GM12878 (cell line): Measurements from ENCODE around the gene MIS12. TPM values are rescaled to one million over a fixed set of nuclear protein-coding genes. Genes with fewer than 3 reads are reported as not detected.
A peak's percentile ranks its signal among the peaks of the same experiment; 100 is the strongest.

ENCODE experiments used
- ATAC-seq: fragments of 200-7000 bp; cut with Tn5 transposase; 3 replicates; pipeline ENCODE4 v1.9.1; 2020; ENCODE audit warnings: mild to moderate bottlenecking, moderate library complexity
- BruUV-seq: library from RNA; stranded (reverse); fragments of 400-500 nt; replicated peaks from 2 replicates; lab custom pipeline; 2021; lab: Mats Ljungman, UMichigan
- CTCF ChIA-PET: fragments of 300-600 bp; sonication (Branson Sonifier 250); formaldehyde crosslinking; extraction: SDS; loops from one replicate; lab custom pipeline; 2021; ENCODE audit warnings: inconsistent platforms; lab: Yijun Ruan, JAX
- POLR2A ChIA-PET: fragments of 350-600 bp; formaldehyde crosslinking; extraction: SDS; loops from one replicate; lab custom pipeline; 2021; ENCODE audit warnings: inconsistent platforms; lab: Charles Lee
- RAD21 ChIA-PET: fragments of 300-600 bp; sonication (Branson Sonifier 250); formaldehyde crosslinking; loops from one replicate; lab custom pipeline; 2023; ENCODE audit warnings: antibody characterized with exemption; ENCODE audit not compliant: unreplicated experiment; lab: Charles Lee
- SMC1A ChIA-PET: fragments of 300-600 bp; sonication (Branson Sonifier 250); formaldehyde crosslinking; loops from one replicate; lab custom pipeline; 2023; ENCODE audit not compliant: unreplicated experiment, uncharacterized antibody; lab: Charles Lee
- DNase-seq: peaks from one replicate; pipeline ENCODE4 v3.0.0-alpha.2; 2011; ENCODE audit warnings: low read depth, low spot score
- FAIRE-seq: peaks from 3 replicates; lab custom pipeline; 2011; peaks lifted over from hg19 to GRCh38; lab: Jason Lieb, UNC
- H2AFZ ChIP-seq: 2 replicates; pipeline ENCODE4 v1.6.0; 2011; ENCODE audit warnings: low read depth, low read length, control low read depth; ENCODE audit not compliant: control insufficient read depth
- H3K27ac ChIP-seq: 2 replicates; pipeline ENCODE4 v1.5.1; 2011; ENCODE audit warnings: control low read depth; ENCODE audit not compliant: control insufficient read depth, insufficient read depth
- H3K27me3 ChIP-seq, 2 experiments: replicated peaks in 1 of 2; 2 replicates each; pipeline versions ENCODE4 v1.6.0 to v1.6.1; 2011; ENCODE audit warnings: low read length in 1 of 2; ENCODE audit not compliant: control insufficient read depth in 2 of 2, insufficient read depth in 2 of 2
- H3K36me3 ChIP-seq, 2 experiments: 2 replicates each; pipeline ENCODE4 v1.5.1; 2011; ENCODE audit warnings: low read length in 1 of 2; ENCODE audit not compliant: control insufficient read depth in 2 of 2, insufficient read depth in 2 of 2
- H3K4me1 ChIP-seq: 2 replicates; pipeline ENCODE4 v1.6.1; 2011; ENCODE audit warnings: mild to moderate bottlenecking, low read length, moderate library complexity, mixed read lengths; ENCODE audit not compliant: control insufficient read depth, insufficient read depth
- H3K4me2 ChIP-seq: 2 replicates; pipeline ENCODE4 v1.6.0; 2011; ENCODE audit warnings: control low read depth; ENCODE audit not compliant: control insufficient read depth, insufficient read depth
- H3K4me3 ChIP-seq: fragments of 200-600 bp; sonication (generic); 2 replicates; pipeline ENCODE4 v1.5.1; 2016
- H3K79me2 ChIP-seq: 2 replicates; pipeline ENCODE4 v1.6.0; 2011; ENCODE audit warnings: low read length; ENCODE audit not compliant: control insufficient read depth, insufficient read depth
- H3K9ac ChIP-seq: 2 replicates; pipeline ENCODE4 v1.8.0; 2011; ENCODE audit warnings: low read length, control low read depth, mixed read lengths; ENCODE audit not compliant: control insufficient read depth, insufficient read depth
- H3K9me3 ChIP-seq: replicated peaks from 3 replicates; pipeline ENCODE4 v1.5.1; 2011; ENCODE audit warnings: mild to moderate bottlenecking, low read length; ENCODE audit not compliant: control insufficient read depth, insufficient read depth
- H4K20me1 ChIP-seq: 2 replicates; pipeline ENCODE4 v1.6.0; 2011; ENCODE audit not compliant: control insufficient read depth, insufficient read depth
- BCL11A ChIP-seq: IDR thresholded peaks from 2 replicates; pipeline ENCODE4 v1.6.1; 2011; ENCODE audit warnings: low read depth, low read length
- GATAD2B ChIP-seq: fragments of 450-650 bp; conservative IDR thresholded peaks from 2 replicates; pipeline ENCODE4 v1.6.1; 2017; ENCODE audit warnings: low read depth, mild to moderate bottlenecking, moderate library complexity
- TCF12 ChIP-seq: IDR thresholded peaks from 2 replicates; pipeline ENCODE4 v1.6.1; 2011; ENCODE audit warnings: low read depth, mild to moderate bottlenecking, low read length
- WGBS: methylation state at CpG from one replicate; pipeline ENCODE4 v1.1.6; 2016; ENCODE audit warnings: low lambda C conversion rate; ENCODE audit not compliant: insufficient replicate concordance, insufficient coverage; ENCODE audit errors: missing lambda C conversion rate; 5-methylcytosine and 5-hydroxymethylcytosine counted together
- in situ Hi-C: fragments of 300-500 bp; cut with MboI; formaldehyde crosslinking; loops from 9 replicates; pipeline ENCODE4 v1.14.3; 2018; ENCODE audit warnings: mixed read lengths
- intact Hi-C: fragments of 100-400 bp; cut with micrococcal nuclease; formaldehyde crosslinking; loops from one replicate; pipeline ENCODE4 v1.14.2; 2022; ENCODE audit not compliant: unreplicated experiment
- polyA plus RNA-seq, 11 experiments: library from polyadenylated mRNA; depleted of rRNA in 4 of 11; unstranded in 6 of 11; stranded (reverse) in 5 of 11; fragments of >200 nt; fragmentation: Nextera tagmentation in 4 of 11; fragmentation: Illumina TruSeq in 1 of 11; extraction: Ambion mirVana in 4 of 11; extraction: Trizol in 1 of 11; gene quantifications; 1 replicate in 1 of 11; 2 replicates in 10 of 11; pipeline versions ENCODE4 v1.2.1 to v1.2.3, GENCODE V29; 2011 to 2016; ENCODE audit warnings: inconsistent platforms in 2 of 11, missing spikeins in 2 of 11, low read depth in 1 of 11
- total RNA-seq, 4 experiments: library from RNA; depleted of rRNA in 3 of 4; stranded (reverse); fragments of >200 nt in 3 of 4; fragmentation: Illumina TruSeq in 1 of 4; extraction: Trizol in 1 of 4; gene quantifications; 2 replicates each; pipeline versions ENCODE4 v1.2.1 to v1.2.3, GENCODE V29; 2013 to 2021
- TF ChIP-seq, protein P1 (sequence below): IDR thresholded peaks from 2 replicates; pipeline ENCODE4 v1.6.1; 2011; ENCODE audit warnings: mild to moderate bottlenecking, low read depth, low read length, moderate library complexity; ENCODE audit not compliant: insufficient replicate concordance
- TF ChIP-seq, protein P2 (sequence below): fragments of 450-650 bp; IDR thresholded peaks from 2 replicates; pipeline ENCODE4 v1.6.1; 2017; ENCODE audit warnings: mild to moderate bottlenecking, moderate library complexity
- TF ChIP-seq, protein P3 (sequence below): fragments of 450-650 bp; IDR thresholded peaks from 2 replicates; pipeline ENCODE4 v1.6.1; 2016; ENCODE audit warnings: mild to moderate bottlenecking, moderate library complexity, borderline replicate concordance
- TF ChIP-seq, protein P4 (sequence below): fragments of 450-650 bp; IDR thresholded peaks from 2 replicates; pipeline ENCODE4 v1.6.1; 2016; ENCODE audit warnings: mild to moderate bottlenecking

Gene MIS12
- total and polyA plus RNA-seq, 10 of the 15 experiments (the other 5 are each of a cell fraction or from before 2014, with no cell fraction given): 19.8 to 34.2 (median 25.0) TPM

DNA sequence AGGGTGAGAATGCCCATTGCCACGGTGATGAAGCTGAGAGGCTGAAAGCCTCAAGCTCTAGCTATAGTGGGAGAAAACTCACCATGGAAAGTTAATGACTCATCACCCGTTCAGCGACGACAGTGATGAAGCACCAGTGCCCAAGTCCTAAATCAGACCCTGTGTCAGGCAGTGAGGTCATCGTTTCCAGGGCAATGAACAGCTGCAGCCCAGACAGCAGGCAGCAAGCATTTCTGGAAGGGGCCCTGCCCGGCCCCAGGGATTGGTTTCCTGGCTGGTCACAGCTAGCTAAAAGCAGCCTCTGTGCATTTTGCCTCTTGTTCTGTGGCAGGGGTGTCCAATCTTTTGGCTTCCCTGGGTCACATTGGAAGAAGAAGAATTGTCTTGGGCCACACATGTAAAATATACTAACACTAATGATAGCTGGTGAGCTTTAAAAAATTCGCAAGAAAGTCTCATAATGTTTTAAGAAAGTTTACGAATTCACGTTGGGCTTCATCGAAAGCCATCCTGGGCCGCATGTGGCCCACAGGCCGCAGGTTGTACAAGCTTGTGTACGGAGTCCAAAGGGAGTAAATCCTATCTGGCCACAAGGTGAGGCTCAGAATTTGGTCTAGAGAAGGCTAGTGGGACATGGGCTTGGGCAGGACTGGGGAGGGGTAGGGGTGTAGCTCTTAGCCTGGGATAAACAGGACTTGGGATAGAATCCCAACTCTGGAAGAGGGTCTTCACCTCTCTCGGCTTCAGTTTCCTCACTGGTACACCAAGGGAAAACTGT is 40.6 kb downstream of the MIS12 start:
- no peak for DNase-seq
- WGBS: 76% methylated on average over 14 of the region's 14 CpGs
- Histone ChIP-seq H3K79me2 (no peaks in the 10 kb centered on the region), H3K4me3 (no peak overlapping the region), H3K36me3 (peaks cover 0 to 10% of the 10 kb centered on the region in 2 experiments; a peak in 2 of 4 replicates), H3K4me2 (no peak overlapping the region), H4K20me1 (no peaks in the 10 kb centered on the region), H3K9me3 (no peaks in the 10 kb centered on the region), H3K4me1 (no peaks in the 10 kb centered on the region), H3K27me3 (no peaks in the 10 kb centered on the region)
- intact Hi-C loops: no loop called here
- in situ Hi-C loops: no loop called here
- SMC1A ChIA-PET: no interaction called here
- POLR2A ChIA-PET: no interaction called here
- TF ChIP-seq, protein P1, sequence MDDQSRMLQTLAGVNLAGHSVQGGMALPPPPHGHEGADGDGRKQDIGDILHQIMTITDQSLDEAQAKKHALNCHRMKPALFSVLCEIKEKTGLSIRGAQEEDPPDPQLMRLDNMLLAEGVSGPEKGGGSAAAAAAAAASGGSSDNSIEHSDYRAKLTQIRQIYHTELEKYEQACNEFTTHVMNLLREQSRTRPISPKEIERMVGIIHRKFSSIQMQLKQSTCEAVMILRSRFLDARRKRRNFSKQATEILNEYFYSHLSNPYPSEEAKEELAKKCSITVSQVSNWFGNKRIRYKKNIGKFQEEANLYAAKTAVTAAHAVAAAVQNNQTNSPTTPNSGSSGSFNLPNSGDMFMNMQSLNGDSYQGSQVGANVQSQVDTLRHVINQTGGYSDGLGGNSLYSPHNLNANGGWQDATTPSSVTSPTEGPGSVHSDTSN: peak; percentile 17
- TF ChIP-seq, protein P2, sequence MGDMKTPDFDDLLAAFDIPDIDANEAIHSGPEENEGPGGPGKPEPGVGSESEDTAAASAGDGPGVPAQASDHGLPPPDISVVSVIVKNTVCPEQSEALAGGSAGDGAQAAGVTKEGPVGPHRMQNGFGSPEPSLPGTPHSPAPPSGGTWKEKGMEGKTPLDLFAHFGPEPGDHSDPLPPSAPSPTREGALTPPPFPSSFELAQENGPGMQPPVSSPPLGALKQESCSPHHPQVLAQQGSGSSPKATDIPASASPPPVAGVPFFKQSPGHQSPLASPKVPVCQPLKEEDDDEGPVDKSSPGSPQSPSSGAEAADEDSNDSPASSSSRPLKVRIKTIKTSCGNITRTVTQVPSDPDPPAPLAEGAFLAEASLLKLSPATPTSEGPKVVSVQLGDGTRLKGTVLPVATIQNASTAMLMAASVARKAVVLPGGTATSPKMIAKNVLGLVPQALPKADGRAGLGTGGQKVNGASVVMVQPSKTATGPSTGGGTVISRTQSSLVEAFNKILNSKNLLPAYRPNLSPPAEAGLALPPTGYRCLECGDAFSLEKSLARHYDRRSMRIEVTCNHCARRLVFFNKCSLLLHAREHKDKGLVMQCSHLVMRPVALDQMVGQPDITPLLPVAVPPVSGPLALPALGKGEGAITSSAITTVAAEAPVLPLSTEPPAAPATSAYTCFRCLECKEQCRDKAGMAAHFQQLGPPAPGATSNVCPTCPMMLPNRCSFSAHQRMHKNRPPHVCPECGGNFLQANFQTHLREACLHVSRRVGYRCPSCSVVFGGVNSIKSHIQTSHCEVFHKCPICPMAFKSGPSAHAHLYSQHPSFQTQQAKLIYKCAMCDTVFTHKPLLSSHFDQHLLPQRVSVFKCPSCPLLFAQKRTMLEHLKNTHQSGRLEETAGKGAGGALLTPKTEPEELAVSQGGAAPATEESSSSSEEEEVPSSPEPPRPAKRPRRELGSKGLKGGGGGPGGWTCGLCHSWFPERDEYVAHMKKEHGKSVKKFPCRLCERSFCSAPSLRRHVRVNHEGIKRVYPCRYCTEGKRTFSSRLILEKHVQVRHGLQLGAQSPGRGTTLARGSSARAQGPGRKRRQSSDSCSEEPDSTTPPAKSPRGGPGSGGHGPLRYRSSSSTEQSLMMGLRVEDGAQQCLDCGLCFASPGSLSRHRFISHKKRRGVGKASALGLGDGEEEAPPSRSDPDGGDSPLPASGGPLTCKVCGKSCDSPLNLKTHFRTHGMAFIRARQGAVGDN: no peak
- TF ChIP-seq TCF12 (0 out of 2 replicates have a peak, but pooled peaks have one; percentile 14), GATAD2B (no peak), BCL11A (no peak)
- TF ChIP-seq, protein P3, sequence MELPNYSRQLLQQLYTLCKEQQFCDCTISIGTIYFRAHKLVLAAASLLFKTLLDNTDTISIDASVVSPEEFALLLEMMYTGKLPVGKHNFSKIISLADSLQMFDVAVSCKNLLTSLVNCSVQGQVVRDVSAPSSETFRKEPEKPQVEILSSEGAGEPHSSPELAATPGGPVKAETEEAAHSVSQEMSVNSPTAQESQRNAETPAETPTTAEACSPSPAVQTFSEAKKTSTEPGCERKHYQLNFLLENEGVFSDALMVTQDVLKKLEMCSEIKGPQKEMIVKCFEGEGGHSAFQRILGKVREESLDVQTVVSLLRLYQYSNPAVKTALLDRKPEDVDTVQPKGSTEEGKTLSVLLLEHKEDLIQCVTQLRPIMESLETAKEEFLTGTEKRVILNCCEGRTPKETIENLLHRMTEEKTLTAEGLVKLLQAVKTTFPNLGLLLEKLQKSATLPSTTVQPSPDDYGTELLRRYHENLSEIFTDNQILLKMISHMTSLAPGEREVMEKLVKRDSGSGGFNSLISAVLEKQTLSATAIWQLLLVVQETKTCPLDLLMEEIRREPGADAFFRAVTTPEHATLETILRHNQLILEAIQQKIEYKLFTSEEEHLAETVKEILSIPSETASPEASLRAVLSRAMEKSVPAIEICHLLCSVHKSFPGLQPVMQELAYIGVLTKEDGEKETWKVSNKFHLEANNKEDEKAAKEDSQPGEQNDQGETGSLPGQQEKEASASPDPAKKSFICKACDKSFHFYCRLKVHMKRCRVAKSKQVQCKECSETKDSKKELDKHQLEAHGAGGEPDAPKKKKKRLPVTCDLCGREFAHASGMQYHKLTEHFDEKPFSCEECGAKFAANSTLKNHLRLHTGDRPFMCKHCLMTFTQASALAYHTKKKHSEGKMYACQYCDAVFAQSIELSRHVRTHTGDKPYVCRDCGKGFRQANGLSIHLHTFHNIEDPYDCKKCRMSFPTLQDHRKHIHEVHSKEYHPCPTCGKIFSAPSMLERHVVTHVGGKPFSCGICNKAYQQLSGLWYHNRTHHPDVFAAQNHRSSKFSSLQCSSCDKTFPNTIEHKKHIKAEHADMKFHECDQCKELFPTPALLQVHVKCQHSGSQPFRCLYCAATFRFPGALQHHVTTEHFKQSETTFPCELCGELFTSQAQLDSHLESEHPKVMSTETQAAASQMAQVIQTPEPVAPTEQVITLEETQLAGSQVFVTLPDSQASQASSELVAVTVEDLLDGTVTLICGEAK: no peak
- TF ChIP-seq, protein P4, sequence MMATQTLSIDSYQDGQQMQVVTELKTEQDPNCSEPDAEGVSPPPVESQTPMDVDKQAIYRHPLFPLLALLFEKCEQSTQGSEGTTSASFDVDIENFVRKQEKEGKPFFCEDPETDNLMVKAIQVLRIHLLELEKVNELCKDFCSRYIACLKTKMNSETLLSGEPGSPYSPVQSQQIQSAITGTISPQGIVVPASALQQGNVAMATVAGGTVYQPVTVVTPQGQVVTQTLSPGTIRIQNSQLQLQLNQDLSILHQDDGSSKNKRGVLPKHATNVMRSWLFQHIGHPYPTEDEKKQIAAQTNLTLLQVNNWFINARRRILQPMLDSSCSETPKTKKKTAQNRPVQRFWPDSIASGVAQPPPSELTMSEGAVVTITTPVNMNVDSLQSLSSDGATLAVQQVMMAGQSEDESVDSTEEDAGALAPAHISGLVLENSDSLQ: peak; percentile 50
- TF ChIP-seq, all 136 proteins: peak for 3
- no peak overlapping the region for H3K9ac ChIP-seq
- FAIRE-seq (no peak), ATAC-seq (peak; percentile 79)
- BruUV-seq: no TSS peak
- ChIA-PET RAD21 (no interaction called here), CTCF (interaction anchor here (1.1 kb wide), 1 partner anchor 8 kb away, joined by 4 read pairs; no protein-coding TSS in a partner anchor)
- no peak overlapping the region for H2AFZ ChIP-seq
- no peak overlapping the region for H3K27ac ChIP-seq
